Measurements from ENCODE around the gene PRR5.

The PRR5 gene

DNA sequence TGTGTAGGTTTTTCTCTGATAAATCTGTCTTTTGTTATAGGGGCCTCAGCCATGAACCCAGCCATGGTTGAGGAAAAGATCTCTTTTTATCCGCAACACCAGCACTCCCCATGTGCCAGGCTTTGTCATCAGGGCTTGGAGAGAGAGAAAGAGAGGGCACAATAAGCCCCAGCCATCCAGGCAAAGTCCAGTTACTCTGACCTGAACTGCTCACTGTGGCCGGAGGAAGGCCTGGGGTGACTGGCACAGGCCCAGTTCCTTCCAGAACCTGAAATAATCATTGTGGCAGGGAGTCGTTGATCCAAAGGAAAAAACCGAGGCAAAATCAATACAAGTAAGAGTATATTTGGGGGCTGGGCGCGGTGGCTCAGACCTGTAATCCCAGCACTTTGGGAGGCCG lies 46.5 kb downstream of the PRR5 start:
- no peak for TF ChIP-seq Cebpa-rat (IDR thresholded peaks at IDR 0.05)
- H3K27me3 ChIP-seq: peaks cover 28% of the 10 kb centered on the region
- H3K4me2 ChIP-seq: no peak overlapping the region
- no peak overlapping the region for H3K27ac ChIP-seq
- H3K36me3 ChIP-seq: no peaks in the 10 kb centered on the region
- 0 out of 2 replicates have a peak, but pooled peaks cover 6% of the 10 kb centered on the region for H4K20me1 ChIP-seq
- H3K9ac ChIP-seq: no peak overlapping the region
- peaks cover 9% of the 10 kb centered on the region for H3K9me3 ChIP-seq
- no peak overlapping the region for H3K4me3 ChIP-seq
- H3K4me1 ChIP-seq: peaks cover 24% of the 10 kb centered on the region

DNA sequence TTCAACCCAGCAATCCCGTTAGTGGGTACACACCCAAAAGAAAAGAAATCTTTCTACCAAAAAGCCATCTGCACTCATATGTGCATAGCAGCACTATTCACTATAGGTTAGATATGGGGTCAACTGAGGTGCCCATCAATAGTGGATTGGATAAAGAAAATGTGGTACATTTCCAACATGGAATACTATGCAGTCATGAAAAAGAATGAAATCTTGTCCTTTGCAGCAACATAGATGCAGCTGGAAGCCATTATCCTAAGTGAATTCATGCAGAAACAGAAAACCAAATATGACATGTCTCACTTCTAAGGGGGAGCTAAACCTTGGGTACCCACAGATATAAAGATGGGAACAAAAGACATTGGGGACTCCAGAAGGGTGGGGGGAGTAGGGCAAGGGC lies 48.5 kb downstream of the PRR5 start:
- no peak overlapping the region for H3K4me3 ChIP-seq
- H3K4me1 ChIP-seq: peaks cover 24% of the 10 kb centered on the region
- no peak overlapping the region for H3K4me2 ChIP-seq
- peaks cover 47% of the 10 kb centered on the region for H3K27me3 ChIP-seq
- H3K9me3 ChIP-seq: peaks cover 9% of the 10 kb centered on the region
- TF ChIP-seq Cebpa-rat (IDR thresholded peaks at IDR 0.05): no peak
- H3K9ac ChIP-seq: no peak overlapping the region
- H3K36me3 ChIP-seq: no peaks in the 10 kb centered on the region
- H4K20me1 ChIP-seq: peaks cover 9% of the 10 kb centered on the region; the same call in 1 of the 2 replicates
- H3K27ac ChIP-seq: no peak overlapping the region

- H3K4me2 ChIP-seq: peak within 1 kb of the TSS; percentile 47
- peaks cover 9% of the 10 kb centered on the region for H3K9me3 ChIP-seq
- peak within 1 kb of the TSS; percentile 47; the same call in 1 of the 2 replicates for H3K4me3 ChIP-seq
- TF ChIP-seq Cebpa-rat (IDR thresholded peaks at IDR 0.05): no peak
- H3K9ac ChIP-seq: no peak within 1 kb of the TSS
- H3K27ac ChIP-seq: no peak within 1 kb of the TSS
- no peaks in the 10 kb centered on the region for H3K36me3 ChIP-seq
- 0 out of 2 replicates have a peak, but pooled peaks cover 4% of the 10 kb centered on the region for H3K4me1 ChIP-seq
- H4K20me1 ChIP-seq: peaks cover 15% of the 10 kb centered on the region; the same call in 1 of the 2 replicates
- peaks cover 55% of the 10 kb centered on the region for H3K27me3 ChIP-seq
Observed at GRCh38 chr22:44752285-44753188, 50.5 kb downstream of the PRR5 start, which contains the start of gene ARHGAP8. Gene ARHGAP8 (plus strand): TSS chr22:44752575. CDS start chr22:44786528, 33,953 bp downstream.

DNA sequence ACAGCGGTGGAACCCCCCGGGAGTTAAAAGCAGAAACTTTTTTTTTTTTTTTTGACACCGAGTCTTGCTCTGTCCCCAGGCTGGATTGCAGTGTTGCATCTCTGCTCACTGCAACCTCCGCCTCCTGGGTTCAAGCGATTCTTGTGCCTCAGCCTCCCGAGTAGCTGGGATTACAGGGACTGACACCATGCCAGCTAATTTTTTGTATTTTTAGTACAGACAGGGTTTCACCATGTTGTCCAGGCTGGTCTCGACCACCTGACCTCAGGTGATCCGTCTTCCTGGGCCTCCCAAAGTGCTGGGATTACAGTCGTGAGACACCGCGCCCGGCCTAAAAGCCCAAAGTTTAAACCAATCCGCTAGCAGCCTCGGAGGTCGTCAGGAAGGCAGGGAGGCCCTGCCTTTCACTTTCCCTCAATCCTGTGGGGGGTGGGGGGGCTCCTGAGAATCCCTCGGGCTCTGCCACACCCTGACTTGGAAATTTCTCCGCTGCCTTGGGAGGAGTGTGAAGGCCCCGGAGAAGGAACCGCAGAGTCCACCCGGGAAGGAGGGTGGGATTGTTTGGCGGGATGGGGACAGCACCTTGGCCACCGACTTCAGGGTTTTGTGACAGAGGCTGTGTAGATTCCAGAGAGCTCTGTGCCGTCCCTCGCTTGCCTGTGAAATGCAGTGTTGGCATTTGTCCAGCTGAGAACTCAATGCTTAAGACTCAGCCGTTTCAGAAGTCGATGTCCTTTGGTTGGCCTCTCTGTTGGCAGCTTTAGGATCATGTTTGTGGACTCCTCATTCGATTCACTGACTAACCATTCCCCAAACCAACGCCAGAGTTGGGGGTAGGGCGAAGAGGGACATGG lies 51.4 kb downstream of the PRR5 start:
- no peak for TF ChIP-seq Cebpa-rat (IDR thresholded peaks at IDR 0.05)
- Histone ChIP-seq H4K20me1 (peaks cover 15% of the 10 kb centered on the region; the same call in 1 of the 2 replicates), H3K4me3 (no peak overlapping the region), H3K9ac (no peak overlapping the region), H3K9me3 (peaks cover 9% of the 10 kb centered on the region), H3K4me2 (peak overlapping the region; percentile 47; the same call in 1 of the 2 replicates), H3K36me3 (no peaks in the 10 kb centered on the region), H3K4me1 (0 out of 2 replicates have a peak, but pooled peaks cover 4% of the 10 kb centered on the region), H3K27me3 (peaks cover 55% of the 10 kb centered on the region), H3K27ac (no peak overlapping the region)

DNA sequence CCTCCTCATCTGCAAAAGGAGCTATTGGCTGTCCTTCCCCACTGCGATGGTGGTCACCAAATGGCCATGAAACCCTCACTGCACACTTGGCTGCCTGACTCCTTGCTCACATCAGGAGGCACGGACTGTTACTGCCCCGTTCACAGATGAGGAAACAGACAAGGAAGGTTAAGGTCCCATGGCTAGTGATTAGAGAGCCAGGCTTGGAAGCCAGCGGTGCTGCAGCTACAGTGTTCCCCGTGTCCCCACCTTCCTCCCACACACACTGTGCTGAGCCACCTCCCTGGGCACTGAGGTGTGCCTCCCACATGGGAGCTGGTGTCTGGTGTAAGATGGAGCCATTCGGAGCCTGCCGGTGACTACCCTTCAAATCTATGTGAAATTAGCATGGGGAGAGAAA lies 53.0 kb downstream of the PRR5 start:
- H3K36me3 ChIP-seq: no peaks in the 10 kb centered on the region
- no peak overlapping the region for H3K4me2 ChIP-seq
- H3K9me3 ChIP-seq: peaks cover 9% of the 10 kb centered on the region
- 0 out of 2 replicates have a peak, but pooled peaks cover 4% of the 10 kb centered on the region for H3K4me1 ChIP-seq
- H3K27me3 ChIP-seq: peaks cover 55% of the 10 kb centered on the region
- no peak for TF ChIP-seq Cebpa-rat (IDR thresholded peaks at IDR 0.05)
- peaks cover 15% of the 10 kb centered on the region; the same call in 1 of the 2 replicates for H4K20me1 ChIP-seq
- H3K27ac ChIP-seq: no peak overlapping the region
- H3K4me3 ChIP-seq: no peak overlapping the region
- H3K9ac ChIP-seq: no peak overlapping the region

- no peak overlapping the region for H3K9ac ChIP-seq
- H3K4me1 ChIP-seq: 0 out of 2 replicates have a peak, but pooled peaks cover 4% of the 10 kb centered on the region
- peaks cover 15% of the 10 kb centered on the region; the same call in 1 of the 2 replicates for H4K20me1 ChIP-seq
- no peaks in the 10 kb centered on the region for H3K36me3 ChIP-seq
- H3K4me3 ChIP-seq: no peak overlapping the region
- H3K27me3 ChIP-seq: peaks cover 55% of the 10 kb centered on the region
- TF ChIP-seq Cebpa-rat (IDR thresholded peaks at IDR 0.05): no peak
- H3K9me3 ChIP-seq: peaks cover 9% of the 10 kb centered on the region
- no peak overlapping the region for H3K4me2 ChIP-seq
- H3K27ac ChIP-seq: no peak overlapping the region
Observed at GRCh38 chr22:44755417-44755816, 53.4 kb downstream of the PRR5 start.

DNA sequence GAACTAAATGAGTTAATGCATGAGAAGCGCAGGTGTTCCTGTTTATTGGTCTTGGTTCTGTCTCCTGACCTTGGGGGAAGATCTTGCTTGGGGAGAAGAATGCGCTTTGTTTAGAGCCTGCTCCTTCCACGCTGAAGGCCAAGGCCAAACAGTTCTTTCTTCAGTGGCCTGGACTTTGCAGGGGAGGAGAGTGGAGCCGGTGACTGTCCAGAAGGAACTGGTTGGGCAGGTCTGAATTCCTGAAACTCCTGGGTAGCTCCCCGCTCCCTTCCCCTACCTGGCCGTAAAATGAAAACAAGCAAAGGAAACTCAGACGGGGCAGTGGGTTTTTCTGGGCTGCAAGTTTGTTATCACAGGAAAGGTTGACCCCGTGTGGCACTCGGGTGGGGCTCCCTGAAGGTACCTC lies 54.0 kb downstream of the PRR5 start:
- Histone ChIP-seq H3K4me1 (0 out of 2 replicates have a peak, but pooled peaks cover 4% of the 10 kb centered on the region), H3K9me3 (peaks cover 9% of the 10 kb centered on the region; the same call in 1 of the 2 replicates), H3K9ac (no peak overlapping the region), H3K4me3 (no peak overlapping the region), H3K27me3 (peaks cover 53% of the 10 kb centered on the region), H3K4me2 (no peak overlapping the region), H3K36me3 (no peaks in the 10 kb centered on the region), H4K20me1 (peaks cover 15% of the 10 kb centered on the region; the same call in 1 of the 2 replicates), H3K27ac (no peak overlapping the region)
- no peak for TF ChIP-seq Cebpa-rat (IDR thresholded peaks at IDR 0.05)

DNA sequence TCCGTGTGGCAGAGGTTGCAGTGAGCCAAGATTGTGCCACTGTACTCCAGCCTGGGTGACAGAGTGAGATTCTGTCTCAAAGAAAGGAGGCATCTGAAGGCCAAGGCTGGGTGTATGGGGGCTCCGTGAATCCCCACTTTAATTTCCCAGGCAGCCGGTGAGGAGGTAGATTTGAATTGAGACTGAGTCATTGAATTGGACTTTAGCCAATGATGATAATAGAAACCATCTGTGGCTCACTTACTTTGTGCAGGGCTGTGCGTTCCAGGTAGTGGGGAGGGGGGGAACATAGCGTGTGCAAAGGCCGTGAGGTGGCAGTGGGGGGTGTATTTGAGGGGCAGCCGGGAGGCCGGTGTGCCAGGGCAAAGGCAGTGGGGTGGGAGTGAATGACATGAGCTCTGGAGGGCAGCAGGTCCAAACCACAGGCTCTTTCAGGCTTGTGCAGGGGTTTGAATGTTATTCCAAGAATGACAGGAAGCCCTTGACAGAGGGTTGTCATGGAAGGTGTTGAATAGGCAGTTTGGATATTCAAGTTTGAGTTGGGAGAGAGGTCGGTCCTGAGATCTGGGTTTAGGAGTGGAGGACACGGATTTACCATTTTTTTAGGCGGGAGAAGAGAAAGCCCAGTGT lies 56.5 kb downstream of the PRR5 start:
- no peak overlapping the region for H3K27ac ChIP-seq
- no peaks in the 10 kb centered on the region for H3K4me1 ChIP-seq
- H3K9me3 ChIP-seq: peaks cover 5% of the 10 kb centered on the region
- H3K27me3 ChIP-seq: peaks cover 28% of the 10 kb centered on the region
- TF ChIP-seq Cebpa-rat (IDR thresholded peaks at IDR 0.05): no peak
- no peaks in the 10 kb centered on the region for H3K36me3 ChIP-seq
- H3K4me2 ChIP-seq: no peak overlapping the region
- no peak overlapping the region for H3K9ac ChIP-seq
- peaks cover 15% of the 10 kb centered on the region; the same call in 1 of the 2 replicates for H4K20me1 ChIP-seq
- no peak overlapping the region for H3K4me3 ChIP-seq

GRCh38 chr22:44759001-44759400 lies 57.0 kb downstream of the PRR5 start:
- peaks cover under 1% of the 10 kb centered on the region; the same call in 1 of the 2 replicates for H3K4me1 ChIP-seq
- H3K27me3 ChIP-seq: peaks cover 23% of the 10 kb centered on the region
- no peak overlapping the region for H3K9ac ChIP-seq
- H3K4me2 ChIP-seq: no peak overlapping the region
- no peak overlapping the region for H3K27ac ChIP-seq
- H3K36me3 ChIP-seq: no peaks in the 10 kb centered on the region
- peaks cover 15% of the 10 kb centered on the region; the same call in 1 of the 2 replicates for H4K20me1 ChIP-seq
- no peak overlapping the region for H3K4me3 ChIP-seq
- peaks cover 5% of the 10 kb centered on the region for H3K9me3 ChIP-seq
- TF ChIP-seq Cebpa-rat (IDR thresholded peaks at IDR 0.05): no peak
